ENCODE measurements around the gene MAPK11.

- TF ChIP-seq POLR2A (IDR thresholded peaks at IDR 0.05; ENCODE audit: low read length) (no peak), GATA1 (IDR thresholded peaks at IDR 0.05; ENCODE audit: low read depth, low read length) (no peak)
Measured at GRCh38 chr22:50293441-50294318, 23.5 kb upstream of the MAPK11 start.
